Measurements from ENCODE around the gene DNAH12. TPM values are rescaled to one million over a fixed set of nuclear protein-coding genes. Genes with fewer than 3 reads are reported as not detected.

DNAH12 gene
- total and polyA plus RNA-seq, 9 of the 15 experiments (the other 6 are each of a cell fraction or from before 2014, with no cell fraction given), result 0.01 to 0.04 (median 0.01) TPM; not detected in 5

- no peaks in the 10 kb centered on the region for H3K27me3 ChIP-seq (ENCODE audit: control insufficient read depth in 2 of 2, insufficient read depth in 2 of 2, low read length in 2 of 2)
- intact Hi-C loops (cut with micrococcal nuclease), result no loop called here
- CTCF ChIA-PET (ENCODE audit: low intra/inter-chr PET ratio), result no interaction called here
- no peak overlapping the region for H3K9ac ChIP-seq (ENCODE audit: insufficient read depth in 1 of 2, low read depth in 2 of 2, low read length in 2 of 2)
- no peak overlapping the region for H3K4me3 ChIP-seq
- BruUV-seq (replicated peaks), result no TSS peak
- no peaks in the 10 kb centered on the region for H3K79me2 ChIP-seq (ENCODE audit: control insufficient read depth, insufficient read depth, low read length)
- POLR2A ChIA-PET, result interaction anchor here (0.6 kb wide), 1 partner anchor 751 kb away, joined by 3 read pairs; no protein-coding TSS in a partner anchor
- DNase-seq (ENCODE audit: extremely low read depth in 1 of 4, low spot score in 3 of 4) (no peak), ATAC-seq (no peak), FAIRE-seq (no peak)
- H3K4me2 ChIP-seq (ENCODE audit: insufficient read depth, low read length), result no peak overlapping the region
- H4K20me1 ChIP-seq (replicated peaks; ENCODE audit: control insufficient read depth, insufficient read depth, low read length), result no peaks in the 10 kb centered on the region
- no peak overlapping the region for H3K27ac ChIP-seq (ENCODE audit: extremely low read depth, low read depth, low read length)
- no peaks in the 10 kb centered on the region for H3K36me3 ChIP-seq (ENCODE audit: control insufficient read depth, insufficient read depth, low read length)
- peaks cover 4% of the 10 kb centered on the region; the same call in 1 of the 2 replicates for H3K9me3 ChIP-seq (replicated peaks; ENCODE audit: control insufficient read depth, insufficient read depth, low read depth, low read length)
- H3K9me1 ChIP-seq (ENCODE audit: control insufficient read depth, insufficient read depth, low read length), result no peaks in the 10 kb centered on the region
- in situ Hi-C loops (cut with MboI), result no loop called here
- WGBS (ENCODE audit: insufficient coverage, low coverage, missing lambda C conversion rate), result 0% methylated on average over 1 of the region's 1 CpG
- H3K4me1 ChIP-seq (replicated peaks in 1 of 2; ENCODE audit: control insufficient read depth in 2 of 2, insufficient read depth in 2 of 2, low read length in 2 of 2), result no peaks in the 10 kb centered on the region
- TF ChIP-seq NFE2 (IDR thresholded peaks at IDR 0.05; ENCODE audit: low read depth) (peak; percentile 21; the same call in 1 of the 2 replicates), ZNF143 (CRISPR knock-in tag; IDR thresholded peaks at IDR 0.05) (no peak)
- H2AFZ ChIP-seq (ENCODE audit: low read depth, low read length), result no peak overlapping the region
These were observed 262.4 kb downstream of the DNAH12 start for GRCh38 chr3:57281715-57282114.

- FAIRE-seq, result no peak
- Histone ChIP-seq H3K27me3 (ENCODE audit: control insufficient read depth in 2 of 2, insufficient read depth in 2 of 2, low read length in 2 of 2) (no peaks in the 10 kb centered on the region), H3K36me3 (ENCODE audit: control insufficient read depth, insufficient read depth, low read length) (no peaks in the 10 kb centered on the region), H3K9me3 (replicated peaks; ENCODE audit: control insufficient read depth, insufficient read depth, low read depth, low read length) (no peaks in the 10 kb centered on the region; the same call in 1 of the 2 replicates), H3K79me2 (ENCODE audit: control insufficient read depth, insufficient read depth, low read length) (no peaks in the 10 kb centered on the region), H3K27ac (ENCODE audit: extremely low read depth, low read depth, low read length) (no peak overlapping the region), H2AFZ (ENCODE audit: low read depth, low read length) (no peak overlapping the region), H3K4me2 (ENCODE audit: insufficient read depth, low read length) (no peak overlapping the region), H3K4me1 (replicated peaks in 1 of 2; ENCODE audit: control insufficient read depth in 2 of 2, insufficient read depth in 2 of 2, low read length in 2 of 2) (no peaks in the 10 kb centered on the region), H3K9me1 (ENCODE audit: control insufficient read depth, insufficient read depth, low read length) (no peaks in the 10 kb centered on the region), H3K9ac (ENCODE audit: insufficient read depth in 1 of 2, low read depth in 2 of 2, low read length in 2 of 2) (no peak overlapping the region), H4K20me1 (replicated peaks; ENCODE audit: control insufficient read depth, insufficient read depth, low read length) (no peaks in the 10 kb centered on the region), H3K4me3 (no peak overlapping the region)
- DNase-seq (ENCODE audit: extremely low read depth in 1 of 4, low spot score in 3 of 4), result no peak
- intact Hi-C loops (cut with micrococcal nuclease), result no loop called here
- no peak for ATAC-seq
- 13% methylated on average over 4 of the region's 5 CpGs for WGBS (ENCODE audit: insufficient coverage, low coverage, missing lambda C conversion rate)
- TF ChIP-seq MEIS2 (IDR thresholded peaks at IDR 0.05; ENCODE audit: partially characterized antibody) (peak; percentile 46), FOXA3 (CRISPR knock-in tag; conservative IDR thresholded peaks at IDR 0.05 in 1 of 2, IDR thresholded peaks at IDR 0.05 in 1 of 2) (no peak), ZBED1 (IDR thresholded peaks at IDR 0.05) (no peak)
- BruUV-seq (replicated peaks), result no TSS peak
- ChIA-PET POLR2A (interaction anchor here (1.1 kb wide), 1 partner anchor 32 kb away, joined by 3 read pairs; no protein-coding TSS in a partner anchor), CTCF (ENCODE audit: low intra/inter-chr PET ratio) (no interaction called here)
- in situ Hi-C loops (cut with MboI), result no loop called here
These were observed 264.5 kb downstream of the DNAH12 start for GRCh38 chr3:57279685-57280084.
